ENCODE data around the gene SEMA6B.

DNA sequence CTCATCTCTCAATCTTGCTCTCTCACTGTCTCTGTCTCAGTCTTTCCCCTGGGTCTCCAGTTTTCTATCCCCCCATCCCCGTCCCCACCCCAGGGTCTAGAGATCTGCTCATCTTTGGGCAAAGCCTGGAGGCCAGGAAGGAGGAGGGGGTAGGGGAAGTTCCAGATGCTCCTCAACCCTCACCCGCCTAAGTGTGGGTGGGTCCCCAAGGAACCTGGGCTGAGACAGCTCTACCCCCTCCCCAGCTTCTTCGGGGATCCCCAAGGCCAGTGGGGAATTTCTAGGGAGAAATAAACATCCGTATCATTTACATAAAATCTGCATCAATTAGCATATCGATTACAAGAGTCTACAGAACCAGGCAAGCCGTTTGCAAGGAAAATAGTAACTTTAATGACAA is 31.8 kb upstream of the SEMA6B start:
- TF ChIP-seq, protein P1, sequence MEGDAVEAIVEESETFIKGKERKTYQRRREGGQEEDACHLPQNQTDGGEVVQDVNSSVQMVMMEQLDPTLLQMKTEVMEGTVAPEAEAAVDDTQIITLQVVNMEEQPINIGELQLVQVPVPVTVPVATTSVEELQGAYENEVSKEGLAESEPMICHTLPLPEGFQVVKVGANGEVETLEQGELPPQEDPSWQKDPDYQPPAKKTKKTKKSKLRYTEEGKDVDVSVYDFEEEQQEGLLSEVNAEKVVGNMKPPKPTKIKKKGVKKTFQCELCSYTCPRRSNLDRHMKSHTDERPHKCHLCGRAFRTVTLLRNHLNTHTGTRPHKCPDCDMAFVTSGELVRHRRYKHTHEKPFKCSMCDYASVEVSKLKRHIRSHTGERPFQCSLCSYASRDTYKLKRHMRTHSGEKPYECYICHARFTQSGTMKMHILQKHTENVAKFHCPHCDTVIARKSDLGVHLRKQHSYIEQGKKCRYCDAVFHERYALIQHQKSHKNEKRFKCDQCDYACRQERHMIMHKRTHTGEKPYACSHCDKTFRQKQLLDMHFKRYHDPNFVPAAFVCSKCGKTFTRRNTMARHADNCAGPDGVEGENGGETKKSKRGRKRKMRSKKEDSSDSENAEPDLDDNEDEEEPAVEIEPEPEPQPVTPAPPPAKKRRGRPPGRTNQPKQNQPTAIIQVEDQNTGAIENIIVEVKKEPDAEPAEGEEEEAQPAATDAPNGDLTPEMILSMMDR (IDR thresholded peaks at IDR 0.05; ENCODE audit: low read depth, low read length) = no peak
- no peak for TF ChIP-seq EZH2phosphoT487 (IDR thresholded peaks at IDR 0.05; ENCODE audit: low read depth)
